Measurements from ENCODE around the gene PRSS50.
A peak's percentile ranks its signal among the peaks of the same experiment; 100 is the strongest.

PRSS50 gene

GRCh38 chr3:46693038-46693891, 24.4 kb downstream of the PRSS50 start, which contains the start of gene ALS2CL:
Gene ALS2CL (minus strand): TSS chr3:46693679. CDS start chr3:46689440, 4,239 bp downstream.
- FAIRE-seq, result no peak
- peak; percentile 31 for DNase-seq (ENCODE audit: low spot score)

DNA sequence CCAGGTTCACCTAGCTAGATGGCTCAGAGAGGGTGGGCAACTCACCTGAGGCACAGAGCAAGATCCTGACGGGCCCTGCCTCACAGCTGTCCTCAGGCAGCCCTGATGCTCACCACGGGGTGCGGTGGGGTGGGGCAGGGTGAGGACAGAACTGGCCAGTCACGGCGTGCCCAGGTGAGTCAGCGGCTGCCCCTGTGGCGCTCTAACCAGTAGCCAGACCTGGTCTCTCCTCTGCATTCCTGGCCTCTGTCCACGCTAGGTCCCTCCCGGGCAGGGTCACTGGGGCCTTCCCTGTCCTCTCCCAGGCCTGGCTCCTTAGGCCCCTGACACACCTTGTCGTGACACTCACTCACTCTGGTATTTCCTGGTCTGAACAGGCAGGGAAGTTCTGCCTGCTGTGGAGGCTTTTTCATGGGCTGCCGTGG, 25.1 kb downstream of the PRSS50 start:
- peak; percentile 46 for FAIRE-seq
- peak; percentile 86 for DNase-seq (ENCODE audit: low spot score)

DNA sequence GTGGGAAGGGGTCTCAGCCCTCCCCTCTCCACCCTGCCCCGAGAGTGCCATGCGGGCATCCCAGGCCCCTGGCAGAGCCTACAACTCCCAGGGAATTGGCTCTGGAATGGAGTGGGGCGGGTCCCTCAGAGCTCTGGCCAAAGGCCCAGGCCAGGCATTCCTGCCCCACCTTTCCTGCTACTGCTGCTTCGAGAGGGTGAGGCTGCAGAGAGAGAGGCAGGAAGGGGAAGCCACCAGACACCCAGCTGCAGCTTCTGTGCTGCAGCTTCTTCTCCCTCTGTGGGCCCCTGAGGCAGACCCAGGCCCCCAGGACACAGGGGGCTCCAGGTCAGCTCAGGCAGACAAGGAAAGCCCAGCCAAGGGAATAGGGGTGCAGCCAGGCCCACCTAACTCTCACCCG, 26.9 kb downstream of the PRSS50 start:
- FAIRE-seq (no peak), DNase-seq (ENCODE audit: low spot score) (no peak)

- DNase-seq (ENCODE audit: low spot score) (no peak), FAIRE-seq (no peak)
These were observed 32.2 kb downstream of the PRSS50 start for GRCh38 chr3:46685446-46685845.

DNA sequence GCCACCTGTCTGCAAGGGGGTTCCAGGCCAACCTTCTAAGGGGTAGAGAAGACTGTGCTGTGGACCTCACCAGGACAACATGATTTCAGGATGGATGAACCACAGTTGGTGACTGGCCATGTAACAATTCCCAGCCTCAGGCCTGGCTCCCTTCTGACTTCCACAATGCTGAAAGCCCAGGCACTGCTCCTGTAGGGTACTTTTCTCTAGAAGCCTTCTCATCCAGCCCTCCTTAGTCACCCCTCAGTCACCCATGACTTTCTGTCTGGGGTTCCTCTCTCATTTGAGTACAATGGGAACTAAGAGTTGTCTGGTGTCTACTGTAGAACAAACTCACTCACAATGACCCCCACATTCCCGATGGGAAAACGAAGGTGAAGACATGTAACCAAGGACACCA, 32.8 kb downstream of the PRSS50 start:
- FAIRE-seq, result no peak
- DNase-seq (ENCODE audit: low spot score), result no peak

- FAIRE-seq, result no peak
- DNase-seq (ENCODE audit: low spot score), result no peak
These were observed 34.7 kb downstream of the PRSS50 start for GRCh38 chr3:46682974-46683373.

DNA sequence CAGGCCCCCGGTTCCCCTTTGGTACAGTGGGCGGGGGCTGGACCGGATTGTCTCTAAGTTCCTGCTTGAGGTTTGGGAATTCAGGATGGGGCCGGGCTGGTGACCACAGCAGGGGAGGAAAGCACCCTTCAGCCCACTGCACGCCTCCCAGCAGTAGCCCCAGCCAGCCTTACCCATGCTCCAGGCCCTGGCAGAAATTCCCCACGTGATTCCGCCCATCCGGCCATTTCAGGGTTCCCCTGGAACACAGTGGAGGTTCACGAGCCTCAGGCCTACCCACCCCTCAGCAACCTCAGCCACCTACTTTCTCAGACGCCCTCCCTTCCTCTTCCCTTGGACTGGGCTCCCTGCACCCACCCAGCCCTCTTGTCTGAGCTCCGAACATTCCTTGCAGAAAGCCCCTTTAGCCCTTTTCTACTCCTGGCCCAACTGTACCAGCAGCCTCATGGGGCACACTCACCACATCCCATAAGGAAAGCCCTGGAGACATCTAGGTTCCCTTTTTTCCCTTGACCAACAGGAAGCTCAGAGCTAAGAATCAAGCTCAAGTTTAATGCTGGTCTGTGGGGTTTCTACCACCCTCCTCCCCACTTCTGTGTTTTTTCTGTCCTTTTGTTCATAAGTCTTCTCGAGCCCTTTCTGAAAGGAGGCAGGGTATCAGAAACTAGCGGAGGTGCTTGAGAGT, 35.7 kb downstream of the PRSS50 start:
- FAIRE-seq (no peak), DNase-seq (ENCODE audit: low spot score) (no peak)

DNA sequence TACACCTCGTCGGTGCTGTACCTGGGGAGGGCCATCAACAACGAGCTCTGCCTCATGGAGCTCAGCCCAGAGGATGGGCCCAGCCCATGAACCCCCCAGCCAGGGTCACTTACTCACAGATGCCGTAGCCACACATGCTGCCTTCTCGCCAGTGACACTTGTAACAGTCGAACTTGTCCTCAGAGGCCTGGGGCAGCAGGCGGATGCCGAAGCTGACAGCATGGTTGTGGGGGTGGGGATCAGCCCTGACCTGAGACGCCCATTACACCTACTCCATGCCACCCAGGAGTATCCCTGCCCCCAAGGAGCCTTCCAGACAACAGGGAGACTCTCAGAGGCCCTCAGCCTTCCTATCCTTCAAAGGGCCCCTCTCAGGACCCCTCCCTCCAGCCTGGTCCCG, 36.3 kb downstream of the PRSS50 start:
- FAIRE-seq (no peak), DNase-seq (ENCODE audit: low spot score) (no peak)

GRCh38 chr3:46680298-46680826, 37.3 kb downstream of the PRSS50 start:
- FAIRE-seq (no peak), DNase-seq (ENCODE audit: low spot score) (no peak)

GRCh38 chr3:46679681-46680080, 38.0 kb downstream of the PRSS50 start:
- no peak for DNase-seq (ENCODE audit: low spot score)

GRCh38 chr3:46678280-46678679, 39.4 kb downstream of the PRSS50 start:
- FAIRE-seq, result no peak
- no peak for DNase-seq (ENCODE audit: low spot score)

More at GRCh38 chr3:46679681-46680080, 38.0 kb downstream of the PRSS50 start:
- no peak for FAIRE-seq

DNA sequence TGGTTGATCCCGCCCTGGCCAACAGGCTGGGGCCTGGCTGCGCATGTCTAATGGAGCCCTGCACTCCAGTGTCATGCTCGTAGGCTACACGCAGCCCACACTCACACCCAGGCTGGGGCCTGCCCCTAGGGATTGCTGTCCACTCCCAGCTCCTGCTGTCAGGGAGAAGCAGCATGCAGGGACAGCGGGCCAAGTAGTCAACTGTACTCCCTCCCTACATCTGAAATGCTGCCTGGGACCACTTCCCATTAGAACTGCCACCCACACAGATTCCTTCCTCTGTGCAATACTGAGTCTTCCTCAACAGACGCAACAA, 40.3 kb downstream of the PRSS50 start:
- DNase-seq (ENCODE audit: low spot score), result no peak
- no peak for FAIRE-seq

DNA sequence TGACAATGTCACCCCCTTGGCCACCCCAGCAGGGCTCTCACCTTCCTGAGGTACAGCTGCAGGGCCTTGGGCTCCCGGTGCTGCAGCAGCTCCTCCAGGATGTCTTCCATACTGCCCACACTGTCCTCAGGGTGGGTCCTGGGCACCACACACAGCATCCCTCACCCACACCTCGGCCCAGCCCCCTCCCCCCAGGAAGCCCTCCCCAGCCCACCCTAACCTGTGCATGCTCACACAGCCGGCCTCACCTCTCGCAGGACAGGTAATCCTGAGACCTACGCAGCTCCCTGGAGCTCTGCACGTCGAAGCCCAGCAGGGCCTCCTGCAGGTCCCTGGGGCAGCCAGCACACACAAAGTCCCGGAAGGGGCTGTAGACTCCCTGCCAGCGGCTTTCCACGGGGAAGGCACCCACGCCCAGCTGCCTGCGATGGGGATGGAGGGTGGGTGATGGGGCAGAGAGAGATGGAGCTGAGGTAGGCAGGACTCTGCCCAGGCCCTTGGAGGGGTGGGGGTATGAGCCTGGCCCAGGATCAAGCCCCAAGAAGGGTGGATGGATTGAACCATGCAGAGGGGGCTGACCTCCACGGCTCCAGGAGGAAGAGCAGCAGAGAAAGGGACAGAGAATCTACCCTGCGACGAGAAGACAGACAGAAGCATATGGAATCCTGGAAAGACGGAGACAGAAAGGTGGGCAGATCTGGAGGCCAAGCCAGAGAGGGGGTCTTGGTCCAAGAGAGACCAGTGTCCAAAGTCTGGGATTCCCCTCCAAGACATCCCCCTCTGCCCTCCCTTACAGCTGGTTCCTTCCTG, 40.9 kb downstream of the PRSS50 start:
- DNase-seq (ENCODE audit: low spot score), result no peak
- FAIRE-seq, result no peak

- no peak for FAIRE-seq
- no peak for DNase-seq (ENCODE audit: low spot score)
These were observed 41.7 kb downstream of the PRSS50 start for GRCh38 chr3:46675843-46676567.

DNA sequence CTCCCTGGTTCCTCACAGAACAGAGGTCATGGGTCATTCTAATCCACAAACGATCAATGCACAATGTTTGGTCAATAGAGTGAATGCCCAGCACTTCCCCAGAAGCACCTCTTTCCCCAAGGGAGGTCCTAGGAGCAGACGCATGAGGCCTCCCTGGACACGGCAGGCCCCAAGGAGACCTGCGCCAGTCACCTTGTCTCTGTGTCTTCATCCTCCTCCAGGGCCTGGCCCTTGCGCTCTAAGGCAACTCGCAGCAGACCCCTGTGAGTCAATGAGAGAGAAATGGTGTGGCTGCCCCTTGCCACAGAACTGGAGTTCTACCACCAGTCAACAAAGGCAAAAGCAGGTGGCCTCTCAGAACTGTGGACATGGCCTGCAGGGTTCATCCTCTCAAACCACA, 42.2 kb downstream of the PRSS50 start:
- FAIRE-seq, result no peak
- no peak for DNase-seq (ENCODE audit: low spot score)

GRCh38 chr3:46674031-46674845, 43.4 kb downstream of the PRSS50 start:
- no peak for FAIRE-seq
- no peak for DNase-seq (ENCODE audit: low spot score)

DNA sequence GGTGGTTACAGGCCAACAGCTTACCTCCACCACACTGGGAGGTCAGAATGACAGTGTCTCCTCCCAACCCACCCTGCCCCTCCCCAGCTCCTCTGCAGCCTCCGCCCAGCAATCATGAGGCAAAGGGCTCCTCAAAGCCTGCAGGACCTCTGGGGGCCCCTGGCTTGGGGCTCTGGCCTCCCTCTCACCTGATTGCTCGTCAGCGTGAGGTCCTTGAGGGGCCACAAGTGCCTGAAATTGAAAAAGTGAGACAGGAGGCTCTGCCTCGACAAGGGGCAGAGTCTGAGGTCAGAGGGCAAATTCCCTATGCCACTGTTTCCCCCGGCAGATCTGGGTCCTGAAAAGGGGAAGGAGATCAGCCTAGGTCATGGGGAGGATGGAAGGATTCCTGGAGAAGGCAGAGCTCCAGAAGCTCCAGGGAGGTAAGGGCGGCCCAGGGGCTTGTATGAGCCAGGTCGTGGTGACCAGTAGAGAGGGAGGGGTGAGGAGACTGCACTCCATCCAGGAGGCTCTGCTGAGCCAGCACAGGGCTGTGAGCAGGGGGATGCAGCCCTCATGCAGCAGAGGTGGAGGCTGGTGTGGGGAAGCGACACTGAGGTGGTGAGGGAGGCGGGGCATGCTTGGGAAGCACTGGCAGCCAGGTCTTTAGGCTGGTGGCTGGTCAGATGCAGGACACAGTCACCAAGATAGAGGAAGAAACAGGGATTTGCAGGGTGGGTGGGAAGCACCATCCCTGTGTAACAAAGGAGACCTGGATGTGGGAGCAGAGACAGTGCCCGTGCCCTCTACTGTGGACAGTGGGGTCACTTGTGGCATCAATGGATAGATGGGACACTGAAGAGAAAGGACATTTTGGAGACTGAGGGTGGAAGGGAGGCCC, 44.3 kb downstream of the PRSS50 start:
- no peak for FAIRE-seq
- DNase-seq (ENCODE audit: low spot score), result no peak

- no peak for FAIRE-seq
- no peak for DNase-seq (ENCODE audit: low spot score)
These were observed 45.3 kb downstream of the PRSS50 start for GRCh38 chr3:46672349-46672695.

All from RCC 7860 (cell line).